Measurements from ENCODE around the gene TCN1.

GRCh38 chr11:59898046-59898445, 31.8 kb upstream of the TCN1 start:
- TF ChIP-seq CTCF (conservative IDR thresholded peaks at IDR 0.05; ENCODE audit: low read length) (no peak), EZH2phosphoT487 (IDR thresholded peaks at IDR 0.05; ENCODE audit: borderline replicate concordance, low read depth, low read length) (no peak)
